Adrenal gland (tissue), 12 donors: Measurements from ENCODE around the gene PBX1. TPM values are rescaled to one million over a fixed set of nuclear protein-coding genes. Genes with fewer than 3 reads are reported as not detected.

Experiments
- DNase-seq, 7 donors: peaks; one replicate each; pipeline ENCODE4 v3.0.0-alpha.2; 2019 to 2020
- H3K27ac ChIP-seq, 5 donors: fragments of 200-600 bp; sonication (generic) in 4 of 5; 1 replicate in 3 of 5; 2 replicates in 2 of 5; pipeline versions ENCODE4 v1.5.1 to v1.8.0; 2016 to 2020; ENCODE audit warnings: mild to moderate bottlenecking in 1 of 5
- H3K27me3 ChIP-seq: fragments of 200-600 bp; 2 replicates; pipeline ENCODE4 v1.8.0; 2021
- H3K36me3 ChIP-seq, 2 donors: fragments of 200-600 bp; replicated peaks in 1 of 2; 1 replicate in 1 of 2; 2 replicates in 1 of 2; pipeline versions ENCODE4 v1.5.1 to v1.8.0; 2018 to 2022
- H3K4me1 ChIP-seq, 2 donors: fragments of 200-600 bp; replicated peaks in 1 of 2; 1 replicate in 1 of 2; 2 replicates in 1 of 2; pipeline versions ENCODE4 v1.5.1 to v1.8.0; 2018 to 2021
- H3K4me3 ChIP-seq, 4 donors: fragments of 200-600 bp; sonication (generic) in 3 of 4; one replicate each; pipeline ENCODE4 v1.5.1; 2016 to 2018
- H3K9me3 ChIP-seq, 3 donors: fragments of 200-600 bp; sonication (generic) in 1 of 3; replicated peaks in 1 of 3; 1 replicate in 2 of 3; 2 replicates in 1 of 3; pipeline versions ENCODE4 v1.5.1 to v1.8.0; 2016 to 2021
- CTCF ChIP-seq, 6 experiments: fragments of 450-650 bp in 4 of 6; fragments of 200-600 bp in 2 of 6; sonication (generic) in 1 of 6; IDR thresholded peaks; 1 replicate in 5 of 6; 2 replicates in 1 of 6; pipeline versions ENCODE4 v1.5.1 to v1.8.0; 2016 to 2021; ENCODE audit warnings: antibody characterized with exemption in 6 of 6, mild to moderate bottlenecking in 2 of 6, moderate library complexity in 1 of 6
- POLR2A ChIP-seq, 2 donors: fragments of 450-650 bp; IDR thresholded peaks; one replicate each; pipeline ENCODE4 v1.6.1; 2017; ENCODE audit warnings: antibody characterized with exemption in 2 of 2, mild to moderate bottlenecking in 2 of 2, moderate library complexity in 1 of 2
- WGBS, 4 donors: extraction: QIAGEN DNeasy Blood & Tissue Kit in 2 of 4; methylation state at CpG; one replicate each; pipeline versions ENCODE4 v1.1.5 to v1.1.7; 2013 to 2017; 5-methylcytosine and 5-hydroxymethylcytosine counted together
- intact Hi-C, 2 donors: fragments of 100-400 bp; cut with DNase I; formaldehyde crosslinking; loops; one replicate each; pipeline versions ENCODE4 v1.14.1 to v1.15.0; 2022 to 2023
- polyA plus RNA-seq, 3 donors: library from polyadenylated mRNA; stranded (reverse); fragments of 200-250 nt in 2 of 3; fragments of 350-450 nt in 1 of 3; fragmentation: Illumina TruSeq in 1 of 3; extraction: RNeasy Lipid Tissue Mini Kit (QIAGEN cat#74804) in 1 of 3; gene quantifications; one replicate each; pipeline ENCODE4 v1.2.3, GENCODE V29; 2013 to 2014
- total RNA-seq, 9 donors: library from RNA; depleted of rRNA in 4 of 9; stranded (reverse); fragments of >200 nt in 4 of 9; fragments of 120-200 nt in 1 of 9; fragmentation: NEBNext Ultra II Directional in 1 of 9; extraction: Animal tissue kit (Norgen Biotek cat#: 25700) in 1 of 9; gene quantifications; one replicate each; pipeline versions ENCODE4 v1.1.0 to v1.2.4, GENCODE V29; 2013 to 2023
- donor health status: healthy with polysubstance abuse.
- donor health status: Bipolar disorder and iron deficiency.
- donor health status: DM: yes; HTN: yes; CAD: no.
- donor health status: DM: no; HTN: no; CAD: no.
- donor health status: DM: no; HTN: no; CAD: no.
- donor health status: DM: yes; HTN: yes; CAD: no.

PBX1 gene
- total and polyA plus RNA-seq, 12 donors, result 13.0 to 294 (median 99.3) TPM

GRCh38 chr1:164643018-164643417 is 84.0 kb downstream of the PBX1 start:
- Histone ChIP-seq H3K4me1 (peaks cover 36 to 77% of the 10 kb centered on the region in 2 donors), H3K27me3 (no peaks in the 10 kb centered on the region), H3K27ac (peak overlapping the region in 4 of 5 donors; percentile 33 to 87 (median 66)), H3K36me3 (no peaks in the 10 kb centered on the region), H3K9me3 (no peaks in the 10 kb centered on the region), H3K4me3 (no peak overlapping the region)
- no peak for DNase-seq
- intact Hi-C loops, result no loop called here
- WGBS, 4 donors, result 58 to 73% (median 68%) methylated on average over 7 of the region's 7 CpGs
- TF ChIP-seq POLR2A (IDR thresholded peaks at IDR 0.05), result no peak
- TF ChIP-seq CTCF (IDR thresholded peaks at IDR 0.05), result no peak

GRCh38 chr1:164644268-164644667 is 85.3 kb downstream of the PBX1 start:
- TF ChIP-seq CTCF (IDR thresholded peaks at IDR 0.05) (no peak), POLR2A (IDR thresholded peaks at IDR 0.05) (no peak)
- intact Hi-C loops, result no loop called here
- no peak for DNase-seq
- Histone ChIP-seq H3K4me1 (peaks cover 38 to 77% of the 10 kb centered on the region in 2 donors), H3K27me3 (no peaks in the 10 kb centered on the region), H3K9me3 (no peaks in the 10 kb centered on the region), H3K27ac (peak overlapping the region in 2 of 5 donors; percentile 60 to 76), H3K4me3 (no peak overlapping the region), H3K36me3 (no peaks in the 10 kb centered on the region)
- whole genome bisulfite sequencing, 4 donors, result 69 to 73% (median 70%) methylated on average over 3 of the region's 3 CpGs

- H3K4me1 ChIP-seq, result peaks cover 43 to 76% of the 10 kb centered on the region in 2 donors
- TF ChIP-seq POLR2A (IDR thresholded peaks at IDR 0.05) (peak in 1 of 2 donors; percentile 39), CTCF (IDR thresholded peaks at IDR 0.05) (no peak)
- no peaks in the 10 kb centered on the region for H3K27me3 ChIP-seq
- no peaks in the 10 kb centered on the region for H3K9me3 ChIP-seq
- H3K36me3 ChIP-seq, result no peaks in the 10 kb centered on the region
- intact Hi-C loops, result no loop called here
- DNase-seq, result peak in 3 of 7 donors; percentile 43 to 65 (median 54)
- H3K27ac ChIP-seq, result peak overlapping the region; percentile 22 to 83 (median 60)
- H3K4me3 ChIP-seq, result no peak overlapping the region
- WGBS, 4 donors, result 26 to 35% (median 30%) methylated on average over 6 of the region's 6 CpGs
These were observed 86.0 kb downstream of the PBX1 start for GRCh38 chr1:164644774-164645644.

- Histone ChIP-seq H3K27ac (peak overlapping the region in 3 of 5 donors; percentile 60 to 83 (median 76)), H3K9me3 (no peaks in the 10 kb centered on the region), H3K36me3 (no peaks in the 10 kb centered on the region), H3K27me3 (no peaks in the 10 kb centered on the region), H3K4me3 (no peak overlapping the region), H3K4me1 (peaks cover 36 to 72% of the 10 kb centered on the region in 2 donors)
- no peak for TF ChIP-seq POLR2A (IDR thresholded peaks at IDR 0.05)
- TF ChIP-seq CTCF (IDR thresholded peaks at IDR 0.05), result no peak
- DNase-seq, result no peak
- 95 to 99% (median 97%) methylated on average over 2 of the region's 2 CpGs for WGBS, 4 donors
- intact Hi-C loops, result no loop called here
These were observed 86.9 kb downstream of the PBX1 start for GRCh38 chr1:164645921-164646320.
